MM.1S (cell line): ENCODE data around the gene MRPS21.

Experiments
- DNase-seq: peaks from one replicate; pipeline ENCODE4 v3.0.0-alpha.2; 2015
- H2AFZ ChIP-seq: fragments of 300-600 bp; sonication (generic); 2 replicates; pipeline ENCODE4 v1.6.0; 2016; ENCODE audit warnings: antibody characterized with exemption, low read length
- H3F3A ChIP-seq: fragments of 300-600 bp; sonication (generic); 2 replicates; pipeline ENCODE4 v1.6.1; 2016; ENCODE audit warnings: mild to moderate bottlenecking, antibody characterized with exemption, low read length, moderate library complexity, mixed read lengths; ENCODE audit not compliant: insufficient read depth
- H3K27ac ChIP-seq: fragments of 300-600 bp; sonication (generic); 2 replicates; pipeline ENCODE4 v1.5.1; 2016; ENCODE audit warnings: mild to moderate bottlenecking, low read length
- H3K27me3 ChIP-seq: fragments of 300-600 bp; sonication (generic); replicated peaks from 2 replicates; pipeline ENCODE4 v1.6.0; 2016; ENCODE audit warnings: low read length; ENCODE audit not compliant: insufficient read depth
- H3K36me3 ChIP-seq: fragments of 300-600 bp; sonication (generic); replicated peaks from 2 replicates; pipeline ENCODE4 v1.6.1; 2016; ENCODE audit warnings: mild to moderate bottlenecking, low read length, mixed read lengths; ENCODE audit not compliant: insufficient read depth
- H3K4me1 ChIP-seq: fragments of 300-600 bp; sonication (generic); 2 replicates; pipeline ENCODE4 v1.6.1; 2016; ENCODE audit warnings: low read length, mixed read lengths
- H3K4me2 ChIP-seq: fragments of 300-600 bp; sonication (generic); 2 replicates; pipeline ENCODE4 v1.6.0; 2016; ENCODE audit warnings: low read depth, low read length
- H3K4me3 ChIP-seq: fragments of 300-600 bp; sonication (generic); 2 replicates; pipeline ENCODE4 v1.5.1; 2016; ENCODE audit warnings: low read length, mixed read lengths
- H3K79me2 ChIP-seq: fragments of 300-600 bp; sonication (generic); 2 replicates; pipeline ENCODE4 v1.6.1; 2016; ENCODE audit warnings: mixed run types, low read length, mixed read lengths
- H3K9ac ChIP-seq: fragments of 300-600 bp; sonication (generic); 2 replicates; pipeline ENCODE4 v1.6.1; 2016; ENCODE audit warnings: low read length, mixed read lengths
- H3K9me2 ChIP-seq: fragments of 300-600 bp; sonication (generic); replicated peaks from 2 replicates; pipeline ENCODE4 v1.6.1; 2016; ENCODE audit warnings: mild to moderate bottlenecking, low read length, mixed read lengths; ENCODE audit not compliant: insufficient read depth
- H3K9me3 ChIP-seq: fragments of 300-600 bp; sonication (generic); replicated peaks from 2 replicates; pipeline ENCODE4 v1.6.1; 2016; ENCODE audit warnings: mild to moderate bottlenecking, low read length, mixed read lengths; ENCODE audit not compliant: insufficient read depth
- H4K20me1 ChIP-seq: fragments of 300-600 bp; sonication (generic); 2 replicates; pipeline ENCODE4 v1.6.1; 2016; ENCODE audit warnings: mild to moderate bottlenecking, low read length, moderate library complexity, mixed read lengths; ENCODE audit not compliant: insufficient read depth
- EZH2 ChIP-seq: fragments of 300-600 bp; sonication (generic); optimal IDR thresholded peaks from 2 replicates; pipeline ENCODE3; 2017; ENCODE audit warnings: low read depth, mild to moderate bottlenecking, antibody characterized with exemption, low read length, mixed read lengths
- EZH2phosphoT487 ChIP-seq: fragments of 300-600 bp; sonication (generic); IDR thresholded peaks from 2 replicates; pipeline ENCODE4 v1.6.1; 2018; ENCODE audit warnings: antibody characterized with exemption, low read length
- TF ChIP-seq, protein P1 (sequence below): fragments of 300-600 bp; sonication (generic); IDR thresholded peaks from 2 replicates; pipeline ENCODE4 v1.5.1; 2016; ENCODE audit warnings: antibody characterized with exemption, low read length, mixed read lengths

The MRPS21 gene

DNA sequence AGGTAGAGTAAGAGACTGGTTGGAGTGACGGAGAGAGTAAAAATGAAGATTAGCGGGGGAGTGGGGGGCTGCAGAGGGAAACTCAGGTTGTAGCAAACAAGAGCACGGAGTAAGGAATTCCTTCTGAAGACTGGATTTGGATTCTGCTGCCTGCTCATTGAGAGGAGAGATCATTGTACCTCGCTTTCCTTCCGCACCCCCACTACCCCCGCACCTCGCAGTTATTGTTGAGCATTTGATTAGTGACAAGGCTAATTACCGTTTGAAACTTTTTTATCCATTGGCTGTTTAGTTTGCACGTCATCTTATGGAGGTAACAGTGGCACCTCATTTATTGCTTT is 28.1 kb downstream of the MRPS21 start:
- peak overlapping the region; percentile 75 for H3K4me2 ChIP-seq
- peak overlapping the region; percentile 95 for H3K4me3 ChIP-seq
- H4K20me1 ChIP-seq = no peaks in the 10 kb centered on the region
- no peak for DNase-seq
- H3K4me1 ChIP-seq = peaks cover 6% of the 10 kb centered on the region
- H3K27ac ChIP-seq = peak overlapping the region; percentile 52; the same call in 1 of the 2 replicates
- no peaks in the 10 kb centered on the region for H3K9me3 ChIP-seq
- H3K36me3 ChIP-seq = peaks cover 9% of the 10 kb centered on the region; the same call in 1 of the 2 replicates
- no peaks in the 10 kb centered on the region for H3F3A ChIP-seq
- no peak for TF ChIP-seq EZH2
- TF ChIP-seq, protein P1, sequence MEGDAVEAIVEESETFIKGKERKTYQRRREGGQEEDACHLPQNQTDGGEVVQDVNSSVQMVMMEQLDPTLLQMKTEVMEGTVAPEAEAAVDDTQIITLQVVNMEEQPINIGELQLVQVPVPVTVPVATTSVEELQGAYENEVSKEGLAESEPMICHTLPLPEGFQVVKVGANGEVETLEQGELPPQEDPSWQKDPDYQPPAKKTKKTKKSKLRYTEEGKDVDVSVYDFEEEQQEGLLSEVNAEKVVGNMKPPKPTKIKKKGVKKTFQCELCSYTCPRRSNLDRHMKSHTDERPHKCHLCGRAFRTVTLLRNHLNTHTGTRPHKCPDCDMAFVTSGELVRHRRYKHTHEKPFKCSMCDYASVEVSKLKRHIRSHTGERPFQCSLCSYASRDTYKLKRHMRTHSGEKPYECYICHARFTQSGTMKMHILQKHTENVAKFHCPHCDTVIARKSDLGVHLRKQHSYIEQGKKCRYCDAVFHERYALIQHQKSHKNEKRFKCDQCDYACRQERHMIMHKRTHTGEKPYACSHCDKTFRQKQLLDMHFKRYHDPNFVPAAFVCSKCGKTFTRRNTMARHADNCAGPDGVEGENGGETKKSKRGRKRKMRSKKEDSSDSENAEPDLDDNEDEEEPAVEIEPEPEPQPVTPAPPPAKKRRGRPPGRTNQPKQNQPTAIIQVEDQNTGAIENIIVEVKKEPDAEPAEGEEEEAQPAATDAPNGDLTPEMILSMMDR = no peak
- peak overlapping the region; percentile 93 for H2AFZ ChIP-seq
- peaks cover 54% of the 10 kb centered on the region for H3K79me2 ChIP-seq
- H3K27me3 ChIP-seq = no peaks in the 10 kb centered on the region
- no peaks in the 10 kb centered on the region for H3K9me2 ChIP-seq
- peak overlapping the region; percentile 84 for H3K9ac ChIP-seq

DNA sequence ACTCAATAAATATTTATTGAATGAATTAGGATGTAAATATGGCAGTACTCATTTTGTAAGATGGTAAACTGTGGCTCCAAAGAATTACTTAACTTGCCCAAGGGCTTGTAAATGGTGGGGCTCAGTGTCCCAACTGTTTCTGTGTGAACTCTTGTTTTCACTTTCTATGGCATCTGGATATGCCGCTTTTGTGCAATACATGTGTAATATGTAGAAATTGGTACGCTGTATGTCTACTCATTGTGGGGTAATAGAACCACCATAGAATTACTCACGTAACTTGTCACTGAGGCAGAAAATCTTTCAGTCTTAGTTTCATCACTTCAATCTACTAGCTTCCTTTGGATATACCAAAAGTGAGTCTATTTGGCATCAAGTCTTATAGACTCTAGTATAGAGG is 28.6 kb downstream of the MRPS21 start:
- no peak for DNase-seq
- H3K9me2 ChIP-seq = no peaks in the 10 kb centered on the region
- peak overlapping the region; percentile 84 for H3K9ac ChIP-seq
- no peaks in the 10 kb centered on the region for H3F3A ChIP-seq
- peak overlapping the region; percentile 93 for H2AFZ ChIP-seq
- peaks cover 6% of the 10 kb centered on the region for H3K4me1 ChIP-seq
- no peak for TF ChIP-seq EZH2phosphoT487
- no peak for TF ChIP-seq EZH2
- TF ChIP-seq, protein P1 = no peak
- peak overlapping the region; percentile 95 for H3K4me3 ChIP-seq
- peaks cover 58% of the 10 kb centered on the region for H3K79me2 ChIP-seq
- H3K27ac ChIP-seq = peak overlapping the region; percentile 52; the same call in 1 of the 2 replicates
- no peaks in the 10 kb centered on the region for H3K27me3 ChIP-seq
- H3K4me2 ChIP-seq = peak overlapping the region; percentile 75
- H3K9me3 ChIP-seq = no peaks in the 10 kb centered on the region
- no peaks in the 10 kb centered on the region for H4K20me1 ChIP-seq
- H3K36me3 ChIP-seq = peaks cover 10% of the 10 kb centered on the region; the same call in 1 of the 2 replicates

DNA sequence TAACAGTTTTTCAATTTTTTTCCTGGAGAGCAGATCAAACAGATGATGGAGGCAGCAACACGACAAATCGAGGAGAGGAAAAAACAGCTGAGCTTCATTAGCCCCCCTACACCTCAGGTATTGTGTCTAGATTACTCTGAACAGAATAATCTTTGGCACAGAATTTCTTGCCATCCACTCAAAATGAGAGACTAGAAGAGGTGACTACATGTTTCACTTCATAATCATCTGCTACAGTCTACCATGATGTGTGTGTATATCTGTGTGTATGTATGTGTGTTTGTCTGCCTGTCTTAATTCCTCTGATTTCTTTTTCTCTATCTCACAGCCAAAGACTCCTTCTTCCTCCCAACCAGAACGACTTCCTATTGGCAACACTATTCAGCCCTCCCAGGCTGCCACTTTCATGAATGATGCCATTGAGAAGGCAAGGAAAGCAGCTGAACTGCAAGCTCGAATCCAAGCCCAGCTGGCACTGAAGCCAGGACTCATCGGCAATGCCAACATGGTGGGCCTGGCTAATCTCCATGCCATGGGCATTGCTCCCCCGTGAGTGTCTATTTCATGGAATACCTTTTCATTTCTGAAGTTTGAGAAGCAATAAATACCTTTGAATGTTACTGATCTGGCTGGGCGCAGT is 39.1 kb downstream of the MRPS21 start:
- H3K27me3 ChIP-seq = no peaks in the 10 kb centered on the region
- H3F3A ChIP-seq = no peaks in the 10 kb centered on the region
- TF ChIP-seq EZH2phosphoT487 (no peak), EZH2 (no peak)
- TF ChIP-seq, protein P1 = no peak
- DNase-seq = no peak
- H4K20me1 ChIP-seq = no peaks in the 10 kb centered on the region
- peaks cover 41% of the 10 kb centered on the region for H3K36me3 ChIP-seq
- no peak overlapping the region for H3K9ac ChIP-seq
- no peak overlapping the region for H3K4me3 ChIP-seq
- H3K4me2 ChIP-seq = no peak overlapping the region
- no peaks in the 10 kb centered on the region for H3K9me3 ChIP-seq
- no peak overlapping the region for H2AFZ ChIP-seq
- peaks cover 28% of the 10 kb centered on the region for H3K79me2 ChIP-seq
- no peaks in the 10 kb centered on the region for H3K4me1 ChIP-seq
- H3K27ac ChIP-seq = no peak overlapping the region
- no peaks in the 10 kb centered on the region for H3K9me2 ChIP-seq
